Activated T-cell treated with anti-CD3 and anti-CD28 coated beads, Interleukin-2, amount 50 U/mL, for 24 hours (primary cell): Measurements from ENCODE around the gene NRP2.

ENCODE experiments used
- DNase-seq: peaks from one replicate; pipeline ENCODE4 v3.0.0-alpha.2; 2020
- H3K27ac Mint-ChIP-seq: 2 replicates; pipeline ENCODE4 v1.8.0; 2020; ENCODE audit warnings: mild to moderate bottlenecking, mixed read lengths
- H3K27me3 Mint-ChIP-seq: 2 replicates; pipeline ENCODE4 v1.8.0; 2020; ENCODE audit warnings: mixed read lengths
- H3K36me3 Mint-ChIP-seq: 2 replicates; pipeline ENCODE4 v1.8.0; 2020; ENCODE audit warnings: low read depth, mixed read lengths
- H3K4me1 Mint-ChIP-seq: 2 replicates; pipeline ENCODE4 v1.8.0; 2020; ENCODE audit warnings: low read depth, mixed read lengths
- H3K4me3 Mint-ChIP-seq: 2 replicates; pipeline ENCODE4 v1.8.0; 2020; ENCODE audit warnings: mild to moderate bottlenecking, moderate library complexity, mixed read lengths
- H3K9me3 Mint-ChIP-seq: 2 replicates; pipeline ENCODE4 v1.8.0; 2020; ENCODE audit warnings: mixed read lengths

The NRP2 gene

DNA sequence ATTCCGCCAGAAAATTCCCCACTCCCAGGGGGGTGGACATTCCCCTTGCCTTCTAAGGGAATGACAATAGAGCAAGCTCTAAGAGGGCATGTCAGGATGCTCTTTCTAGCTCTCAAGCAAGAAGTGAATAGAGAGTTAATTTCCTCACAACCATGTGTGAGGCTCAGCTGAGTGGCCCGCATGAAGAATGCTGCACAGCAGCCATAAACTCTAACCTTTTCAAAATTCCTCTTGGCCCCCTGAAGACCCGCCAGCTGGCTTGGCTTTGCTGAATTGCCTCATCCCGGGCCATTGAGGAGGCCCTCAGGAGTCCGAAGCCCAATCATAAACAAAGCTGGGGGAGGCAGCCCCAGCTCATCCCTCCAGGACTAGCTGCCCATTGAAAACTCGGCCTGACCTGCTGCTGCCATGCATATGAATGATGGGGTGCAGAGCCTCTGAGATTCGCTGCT lies 38.2 kb downstream of the NRP2 start:
- DNase-seq = no peak
- Mint-ChIP-seq H3K9me3 (no peaks in the 10 kb centered on the region), H3K4me1 (peaks cover 9% of the 10 kb centered on the region), H3K36me3 (no peaks in the 10 kb centered on the region), H3K27ac (no peak overlapping the region), H3K27me3 (peaks cover 14% of the 10 kb centered on the region), H3K4me3 (no peak overlapping the region)

DNA sequence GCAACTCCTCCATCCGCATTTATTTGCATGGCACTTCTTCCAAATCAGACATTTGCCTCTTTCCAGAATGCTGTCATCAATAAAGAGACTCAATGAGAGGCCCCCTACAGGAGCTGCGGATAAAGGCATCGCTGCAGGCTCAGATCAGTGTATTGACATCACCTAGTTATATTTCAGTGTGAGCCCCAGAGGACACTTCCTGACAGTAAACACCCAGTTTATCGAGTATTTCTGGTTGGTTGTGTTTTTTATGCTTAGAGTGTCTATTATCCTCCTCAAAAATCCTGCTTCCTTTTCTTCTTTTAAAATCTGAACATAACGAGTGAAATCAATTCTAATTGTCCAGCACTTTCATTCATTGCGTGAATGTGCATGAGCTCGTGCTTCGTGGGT lies 38.8 kb downstream of the NRP2 start:
- Mint-ChIP-seq H3K4me3 (no peak overlapping the region), H3K4me1 (peaks cover 9% of the 10 kb centered on the region), H3K9me3 (no peaks in the 10 kb centered on the region), H3K27me3 (peaks cover 10% of the 10 kb centered on the region), H3K27ac (no peak overlapping the region), H3K36me3 (no peaks in the 10 kb centered on the region)
- DNase-seq = no peak

DNA sequence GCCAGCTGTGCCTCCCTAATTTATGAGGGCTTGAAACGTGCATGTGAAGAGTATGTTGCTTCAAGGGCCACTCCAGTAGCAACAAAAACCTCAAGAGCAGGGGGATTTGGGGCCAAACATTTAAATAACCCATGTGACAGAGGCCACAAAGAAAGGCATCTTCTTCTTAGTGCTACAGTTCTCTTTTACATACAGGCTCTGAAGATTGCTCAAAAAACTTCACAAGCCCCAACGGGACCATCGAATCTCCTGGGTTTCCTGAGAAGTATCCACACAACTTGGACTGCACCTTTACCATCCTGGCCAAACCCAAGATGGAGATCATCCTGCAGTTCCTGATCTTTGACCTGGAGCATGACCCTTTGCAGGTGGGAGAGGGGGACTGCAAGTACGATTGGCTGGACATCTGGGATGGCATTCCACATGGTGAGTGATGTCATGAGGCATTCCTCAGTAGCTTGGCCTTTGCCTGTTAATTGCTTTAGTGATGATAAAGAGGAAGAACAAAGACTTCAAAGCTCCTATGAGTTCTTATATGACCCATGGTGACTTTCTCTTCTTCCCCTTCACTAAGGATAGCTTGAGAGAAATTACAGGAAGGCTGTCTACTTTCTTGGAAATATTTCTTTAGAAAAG lies 40.1 kb downstream of the NRP2 start:
- Mint-ChIP-seq H3K36me3 (no peaks in the 10 kb centered on the region), H3K9me3 (no peaks in the 10 kb centered on the region), H3K4me1 (peaks cover 9% of the 10 kb centered on the region), H3K27ac (no peak overlapping the region), H3K4me3 (no peak overlapping the region), H3K27me3 (peaks cover 7% of the 10 kb centered on the region)
- no peak for DNase-seq

DNA sequence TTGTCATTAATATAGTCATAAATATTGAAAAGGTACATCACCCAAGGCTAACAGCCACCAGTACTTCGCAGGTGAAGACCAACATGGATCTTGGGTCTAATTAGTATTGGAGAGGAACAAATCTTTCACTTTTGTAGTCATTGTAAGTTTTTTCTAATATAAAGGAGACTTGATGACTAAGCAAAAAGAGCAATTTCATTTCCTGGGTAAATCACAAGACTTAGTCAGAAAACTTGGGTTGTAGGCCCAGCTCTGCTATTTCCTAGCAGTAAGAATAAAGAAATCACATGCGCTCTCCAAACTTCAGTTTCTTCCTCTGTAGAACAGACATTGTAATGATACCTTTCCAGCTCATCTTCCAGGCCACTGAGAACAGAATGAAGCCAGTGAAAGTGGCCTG lies 40.9 kb downstream of the NRP2 start:
- Mint-ChIP-seq H3K27me3 (no peaks in the 10 kb centered on the region), H3K4me3 (no peak overlapping the region), H3K27ac (no peak overlapping the region), H3K4me1 (peaks cover 9% of the 10 kb centered on the region), H3K36me3 (no peaks in the 10 kb centered on the region), H3K9me3 (no peaks in the 10 kb centered on the region)
- no peak for DNase-seq

DNA sequence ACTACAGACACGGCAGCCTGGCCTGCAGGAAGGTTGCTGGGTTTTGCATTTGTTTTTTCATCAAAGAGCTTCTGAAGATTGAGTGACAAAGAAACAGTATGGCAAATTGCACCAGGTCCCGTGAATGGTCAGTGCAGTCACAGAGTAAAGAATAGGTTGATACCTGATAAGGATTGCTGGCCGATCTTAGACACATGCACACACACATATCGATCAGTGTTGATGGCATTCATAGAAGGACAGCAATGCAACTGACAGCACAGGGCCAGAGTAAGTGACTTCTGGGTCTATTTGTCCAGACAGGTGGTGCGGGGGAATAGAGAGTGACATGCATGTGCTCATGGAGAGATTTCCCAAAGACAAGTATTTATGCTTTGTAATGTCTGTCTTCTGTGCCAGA lies 42.8 kb downstream of the NRP2 start:
- no peaks in the 10 kb centered on the region for H3K27me3 Mint-ChIP-seq
- H3K27ac Mint-ChIP-seq = no peak overlapping the region
- H3K4me1 Mint-ChIP-seq = peaks cover 4% of the 10 kb centered on the region
- no peak overlapping the region for H3K4me3 Mint-ChIP-seq
- no peaks in the 10 kb centered on the region for H3K36me3 Mint-ChIP-seq
- H3K9me3 Mint-ChIP-seq = no peaks in the 10 kb centered on the region
- DNase-seq = no peak

DNA sequence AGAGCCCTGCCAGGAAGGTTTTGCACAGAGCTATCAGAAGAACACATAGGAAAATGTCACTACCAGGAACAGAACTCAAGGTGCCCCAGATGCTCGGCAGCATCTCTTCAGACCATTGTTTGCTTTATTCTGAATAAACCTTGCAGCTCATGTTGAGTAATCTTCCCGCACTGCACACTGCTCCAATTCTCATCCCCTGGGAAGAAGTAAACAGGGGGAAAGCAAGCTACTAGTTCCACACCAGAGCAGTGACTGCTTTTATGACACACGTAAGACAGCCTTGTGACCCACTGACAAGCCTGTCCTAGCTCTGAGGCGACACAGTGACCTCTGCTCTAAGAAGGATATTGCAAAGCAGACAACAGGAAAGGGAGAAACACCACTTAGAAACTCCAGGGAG lies 44.2 kb downstream of the NRP2 start:
- Mint-ChIP-seq H3K27me3 (no peaks in the 10 kb centered on the region), H3K27ac (no peak overlapping the region), H3K36me3 (no peaks in the 10 kb centered on the region), H3K4me1 (peaks cover 4% of the 10 kb centered on the region), H3K9me3 (no peaks in the 10 kb centered on the region), H3K4me3 (no peak overlapping the region)
- no peak for DNase-seq

DNA sequence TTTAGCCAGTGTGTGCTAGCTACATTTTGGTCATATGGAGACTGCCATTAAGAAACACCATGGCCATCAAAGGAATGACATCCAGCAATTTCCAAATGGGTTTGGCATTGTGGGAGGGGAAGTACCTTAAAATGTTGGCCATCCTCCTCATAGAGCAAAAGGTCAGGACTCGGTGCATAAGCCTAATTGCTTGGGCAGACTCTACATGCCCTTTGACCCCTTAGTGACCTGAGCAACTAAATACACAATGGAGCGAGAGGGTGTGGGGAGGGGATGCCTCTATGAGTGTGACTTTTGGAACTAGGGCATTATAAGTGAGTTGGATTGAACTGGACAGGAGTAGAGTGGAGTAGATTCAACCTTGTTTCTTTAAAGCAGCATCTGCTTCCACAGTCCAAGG lies 44.9 kb downstream of the NRP2 start:
- no peaks in the 10 kb centered on the region for H3K27me3 Mint-ChIP-seq
- no peaks in the 10 kb centered on the region for H3K9me3 Mint-ChIP-seq
- no peak overlapping the region for H3K4me3 Mint-ChIP-seq
- H3K27ac Mint-ChIP-seq = no peak overlapping the region
- peaks cover 4% of the 10 kb centered on the region for H3K4me1 Mint-ChIP-seq
- no peak for DNase-seq
- no peaks in the 10 kb centered on the region for H3K36me3 Mint-ChIP-seq

DNA sequence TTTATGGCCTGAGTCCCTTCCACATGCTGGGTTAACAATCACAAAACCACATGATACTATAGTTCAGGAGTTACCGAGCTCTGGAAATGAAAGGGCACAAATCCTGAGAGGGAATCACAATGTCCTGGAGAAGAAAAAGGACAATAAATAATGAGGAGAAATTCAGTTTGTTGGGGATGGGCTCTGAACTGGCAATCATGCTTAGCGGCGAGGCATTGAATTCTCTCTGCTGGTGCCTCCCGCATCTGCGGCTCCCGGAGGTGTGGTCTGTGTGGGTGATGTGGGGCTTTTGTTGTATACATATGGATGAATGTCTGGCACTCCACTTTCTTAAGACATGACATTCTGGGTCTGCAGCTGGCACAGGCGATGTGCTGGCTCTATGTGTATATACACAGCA lies 46.1 kb downstream of the NRP2 start:
- H3K27ac Mint-ChIP-seq = no peak overlapping the region
- H3K4me1 Mint-ChIP-seq = peaks cover 1% of the 10 kb centered on the region
- no peak for DNase-seq
- H3K9me3 Mint-ChIP-seq = no peaks in the 10 kb centered on the region
- no peaks in the 10 kb centered on the region for H3K36me3 Mint-ChIP-seq
- no peaks in the 10 kb centered on the region for H3K27me3 Mint-ChIP-seq
- H3K4me3 Mint-ChIP-seq = no peak overlapping the region

DNA sequence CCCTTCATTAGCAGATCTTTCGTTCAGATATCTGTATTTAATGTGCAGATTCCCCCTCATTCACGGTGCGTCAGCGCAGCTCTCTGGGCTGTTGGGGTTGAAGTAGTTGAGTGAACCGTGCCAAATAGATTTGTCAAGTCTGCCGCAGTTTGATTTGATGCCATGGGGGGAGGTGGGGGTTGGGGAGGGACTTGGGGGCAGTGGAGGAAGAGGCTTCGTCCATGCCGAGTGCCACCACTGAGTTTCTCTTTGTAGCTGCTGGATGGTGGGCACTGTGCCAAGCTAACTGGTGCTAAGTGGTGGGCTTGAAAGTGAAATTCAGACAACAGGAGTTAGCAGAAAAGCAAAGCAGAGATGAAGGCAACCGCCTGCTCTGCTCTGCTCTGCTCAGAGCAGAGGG lies 47.9 kb downstream of the NRP2 start:
- no peak overlapping the region for H3K4me3 Mint-ChIP-seq
- H3K9me3 Mint-ChIP-seq = no peaks in the 10 kb centered on the region
- no peaks in the 10 kb centered on the region for H3K4me1 Mint-ChIP-seq
- DNase-seq = no peak
- H3K27me3 Mint-ChIP-seq = no peaks in the 10 kb centered on the region
- H3K27ac Mint-ChIP-seq = no peak overlapping the region
- no peaks in the 10 kb centered on the region for H3K36me3 Mint-ChIP-seq

DNA sequence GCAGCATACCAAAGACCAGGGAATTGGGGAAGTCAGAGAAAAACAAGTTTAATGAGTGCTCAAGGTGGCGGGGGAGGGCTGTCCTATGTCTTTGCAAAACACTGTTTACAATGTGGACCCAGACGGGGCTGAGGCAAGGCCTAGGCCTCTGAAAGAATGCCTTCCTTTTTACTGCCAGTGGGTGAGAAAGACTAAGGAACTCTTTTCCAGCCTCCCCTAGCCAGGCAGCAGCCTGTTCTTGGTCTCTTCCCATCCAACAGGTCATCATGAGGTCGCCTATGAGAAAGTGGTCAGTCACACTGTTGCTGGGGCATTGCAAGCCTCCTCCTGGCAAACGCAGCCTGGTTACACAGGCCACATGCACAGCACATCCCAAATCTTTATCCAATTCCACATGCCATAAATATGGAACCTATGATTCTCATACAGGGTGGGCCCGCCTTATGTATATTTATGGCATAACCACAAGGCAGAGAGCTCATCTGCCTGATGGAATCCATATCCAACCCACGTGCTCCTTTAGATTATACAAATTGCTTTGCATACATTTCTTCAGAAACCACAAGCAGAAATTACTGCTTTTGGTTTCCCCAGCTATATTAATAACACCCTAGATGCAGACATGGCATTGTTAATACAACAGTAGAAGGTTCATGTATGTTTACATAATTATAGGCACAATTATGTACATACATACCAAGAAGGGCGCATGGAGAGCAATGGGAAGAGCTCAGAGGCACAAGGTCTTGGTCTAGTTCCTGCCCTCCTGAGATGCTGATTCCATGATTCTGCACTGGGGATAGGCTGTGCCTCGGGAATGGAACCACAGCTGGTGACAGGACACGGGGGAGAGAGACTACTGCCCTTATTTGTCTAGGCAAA lies 48.6 kb downstream of the NRP2 start:
- no peaks in the 10 kb centered on the region for H3K36me3 Mint-ChIP-seq
- H3K27me3 Mint-ChIP-seq = no peaks in the 10 kb centered on the region
- DNase-seq = no peak
- H3K9me3 Mint-ChIP-seq = no peaks in the 10 kb centered on the region
- no peaks in the 10 kb centered on the region for H3K4me1 Mint-ChIP-seq
- H3K4me3 Mint-ChIP-seq = no peak overlapping the region
- H3K27ac Mint-ChIP-seq = no peak overlapping the region

DNA sequence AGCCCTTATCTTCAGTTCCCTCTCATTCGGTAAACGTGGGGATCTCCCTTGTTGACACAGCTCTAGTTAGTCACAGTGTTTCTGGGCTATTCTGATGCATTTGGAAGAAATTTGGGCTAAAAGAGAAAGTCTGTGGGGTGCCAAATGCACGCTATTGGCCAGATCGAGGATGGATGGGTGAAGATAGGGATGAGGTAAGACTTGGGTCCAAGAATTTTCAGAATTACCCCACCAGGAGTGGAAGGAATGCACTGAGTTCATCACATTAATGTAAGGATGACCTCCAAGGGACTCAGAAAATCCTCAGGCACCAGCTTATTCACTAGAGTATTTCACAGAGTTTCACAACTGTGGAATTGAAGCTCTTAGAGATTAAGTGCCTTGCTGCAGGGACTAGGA lies 49.3 kb downstream of the NRP2 start:
- Mint-ChIP-seq H3K4me1 (no peaks in the 10 kb centered on the region), H3K27ac (no peak overlapping the region), H3K27me3 (no peaks in the 10 kb centered on the region), H3K36me3 (no peaks in the 10 kb centered on the region), H3K9me3 (no peaks in the 10 kb centered on the region), H3K4me3 (no peak overlapping the region)
- no peak for DNase-seq

DNA sequence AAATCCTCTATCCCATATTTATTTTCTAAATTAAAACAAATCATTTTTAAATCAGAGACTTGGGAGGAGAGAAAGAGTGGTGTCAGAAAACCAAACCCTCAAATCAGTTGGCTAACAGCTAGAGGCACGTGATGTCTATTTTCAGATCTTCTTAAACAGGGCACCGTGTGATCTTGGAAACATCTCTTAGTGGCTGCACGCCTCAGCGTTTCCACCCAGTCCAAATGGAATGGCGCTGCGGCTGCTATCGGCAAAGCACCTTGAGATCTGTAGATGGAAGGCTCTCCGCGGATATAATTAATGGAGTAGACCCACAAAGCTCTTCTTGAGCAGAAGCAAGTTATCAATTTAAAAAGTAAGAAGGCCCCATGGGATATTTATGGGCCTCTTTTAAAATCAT lies 50.0 kb downstream of the NRP2 start:
- no peak overlapping the region for H3K4me3 Mint-ChIP-seq
- no peak overlapping the region for H3K27ac Mint-ChIP-seq
- no peaks in the 10 kb centered on the region for H3K9me3 Mint-ChIP-seq
- H3K36me3 Mint-ChIP-seq = no peaks in the 10 kb centered on the region
- no peak for DNase-seq
- H3K27me3 Mint-ChIP-seq = no peaks in the 10 kb centered on the region
- H3K4me1 Mint-ChIP-seq = no peaks in the 10 kb centered on the region

DNA sequence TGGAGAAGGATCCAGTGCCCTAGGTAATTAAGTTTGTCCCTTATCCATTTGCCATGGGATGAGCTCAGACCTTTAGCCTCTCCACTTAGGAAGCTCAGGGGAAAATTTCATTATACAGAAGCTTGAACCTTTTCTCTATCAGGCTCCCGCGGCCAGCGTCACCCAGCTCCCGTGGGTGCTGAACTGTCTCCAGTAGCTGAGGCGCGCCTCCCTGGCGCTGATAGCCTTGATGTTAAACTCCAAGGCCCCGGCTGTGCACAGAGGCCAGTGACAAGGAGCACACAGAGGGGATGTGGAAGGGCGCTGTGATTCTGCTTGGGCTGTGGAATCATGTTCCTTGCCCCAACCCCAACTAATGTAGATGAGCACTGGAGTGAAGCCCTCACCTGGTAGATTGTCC lies 50.8 kb downstream of the NRP2 start:
- Mint-ChIP-seq H3K27ac (no peak overlapping the region), H3K27me3 (no peaks in the 10 kb centered on the region), H3K36me3 (no peaks in the 10 kb centered on the region), H3K4me1 (no peaks in the 10 kb centered on the region), H3K9me3 (no peaks in the 10 kb centered on the region), H3K4me3 (no peak overlapping the region)
- no peak for DNase-seq

DNA sequence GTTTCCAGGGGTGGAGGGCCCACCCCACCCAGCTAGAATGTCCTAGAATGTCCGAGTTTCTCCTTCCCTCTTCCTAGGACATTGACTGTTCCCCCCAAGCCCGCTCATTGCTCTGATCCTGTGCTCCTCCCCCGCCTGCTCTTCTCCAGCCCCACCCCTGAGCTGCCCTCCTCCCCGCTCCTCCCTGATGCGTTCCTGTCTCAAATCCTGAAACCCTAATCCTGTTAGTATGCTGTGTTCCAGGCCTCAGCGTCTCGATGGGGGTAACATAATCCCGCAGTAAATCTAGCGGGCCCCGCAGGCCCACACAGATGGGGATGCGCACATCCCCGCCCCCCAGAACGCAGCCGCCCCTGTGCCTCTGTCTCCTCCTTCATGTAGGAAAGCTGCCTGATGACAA lies 51.3 kb downstream of the NRP2 start:
- no peak for DNase-seq
- no peak overlapping the region for H3K27ac Mint-ChIP-seq

DNA sequence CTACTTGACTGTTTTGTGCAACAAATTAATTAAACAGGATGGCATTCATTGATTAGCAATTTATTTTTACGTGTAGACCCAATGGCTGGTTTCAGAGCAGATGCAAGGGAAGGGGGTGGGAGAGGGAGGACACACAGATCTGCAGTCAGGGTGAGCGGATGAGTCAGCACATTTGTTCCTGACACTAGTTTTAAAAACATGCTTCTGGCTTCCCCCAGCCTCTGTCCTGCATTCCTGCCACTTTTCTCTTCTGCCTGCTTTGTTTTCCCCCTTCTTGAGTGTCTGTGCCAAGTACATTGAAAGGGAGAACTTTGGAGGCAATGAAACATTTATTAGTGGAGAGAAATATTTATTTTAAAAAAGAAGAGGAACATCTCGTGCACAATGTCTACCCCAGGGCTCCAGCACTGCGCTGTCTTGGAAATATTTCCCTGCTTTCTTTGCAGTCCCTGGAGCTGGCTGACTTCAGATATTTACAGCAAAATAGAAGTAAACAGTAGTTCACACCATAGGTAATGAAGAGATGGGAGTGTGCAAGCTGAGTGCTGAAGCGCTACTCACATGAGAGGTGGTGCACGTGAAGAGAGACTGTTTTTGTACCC lies 52.2 kb downstream of the NRP2 start:
- H3K27me3 Mint-ChIP-seq = no peaks in the 10 kb centered on the region
- no peak overlapping the region for H3K27ac Mint-ChIP-seq
- H3K4me3 Mint-ChIP-seq = no peak overlapping the region
- no peaks in the 10 kb centered on the region for H3K9me3 Mint-ChIP-seq
- H3K4me1 Mint-ChIP-seq = no peaks in the 10 kb centered on the region
- no peak for DNase-seq
- no peaks in the 10 kb centered on the region for H3K36me3 Mint-ChIP-seq

More for the DNA sequence above, 51.3 kb downstream of the NRP2 start:
- no peak overlapping the region for H3K4me3 Mint-ChIP-seq
- no peaks in the 10 kb centered on the region for H3K9me3 Mint-ChIP-seq
- H3K27me3 Mint-ChIP-seq = no peaks in the 10 kb centered on the region
- H3K4me1 Mint-ChIP-seq = no peaks in the 10 kb centered on the region
- H3K36me3 Mint-ChIP-seq = no peaks in the 10 kb centered on the region
